ENCODE data around the gene PAQR9.

DNA sequence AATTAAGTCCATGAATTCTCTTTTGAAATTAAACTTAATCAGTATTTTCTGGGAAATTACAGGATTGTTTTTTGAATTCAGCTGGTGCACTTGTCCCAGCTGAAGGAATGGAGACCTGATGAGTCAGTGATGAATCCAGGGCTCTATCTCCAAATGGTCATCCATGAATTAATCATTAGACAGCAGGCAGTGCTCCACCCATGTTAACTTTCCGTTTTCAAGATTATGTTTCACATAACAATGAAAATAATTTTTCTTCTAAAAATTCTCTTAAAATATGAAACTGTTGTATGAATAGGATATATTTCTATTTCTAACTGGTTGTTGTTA, 13.9 kb upstream of the PAQR9 start:
- TF ChIP-seq POLR2AphosphoS5 (IDR thresholded peaks at IDR 0.05; ENCODE audit: low read depth, low read length) (no peak), POLR2A (IDR thresholded peaks at IDR 0.05; ENCODE audit: low read depth, low read length) (no peak), SPI1 (IDR thresholded peaks at IDR 0.05; ENCODE audit: low read depth, low read length) (no peak), TAF1 (IDR thresholded peaks at IDR 0.05; ENCODE audit: low read depth, low read length) (no peak)

Measured in GM12891 (cell line).